IMR-90 (cell line): ENCODE measurements around the gene PTPRN2. TPM values are rescaled to one million over a fixed set of nuclear protein-coding genes. Genes with fewer than 3 reads are reported as not detected.
A peak's percentile ranks its signal among the peaks of the same experiment; 100 is the strongest.

Source experiments
- ATAC-seq: fragments of 200-7000 bp; cut with Tn5 transposase; 2 replicates; pipeline ENCODE4 v1.9.1; 2020; ENCODE audit warnings: low read depth, mild to moderate bottlenecking, moderate library complexity
- BruUV-seq: library from RNA; stranded (reverse); fragments of 400-500 nt; replicated peaks from 2 replicates; lab custom pipeline; 2021; lab: Mats Ljungman, UMichigan
- CTCF ChIA-PET: fragments of 300-600 bp; formaldehyde crosslinking; extraction: SDS; loops from one replicate; lab custom pipeline; 2021; ENCODE audit warnings: antibody characterized with exemption; lab: Yijun Ruan, JAX
- POLR2A ChIA-PET: fragments of 300-600 bp; sonication (Branson Sonifier 250); formaldehyde crosslinking; loops from one replicate; lab custom pipeline; 2022; ENCODE audit warnings: antibody characterized with exemption; ENCODE audit not compliant: unreplicated experiment; lab: Charles Lee
- DNase-seq: peaks from one replicate; pipeline ENCODE4 v3.0.0; 2013
- H2AFZ ChIP-seq: replicated peaks from 2 replicates; pipeline ENCODE3; 2013; ENCODE audit warnings: low read length, mild to moderate bottlenecking; ENCODE audit not compliant: poor library complexity
- H2AK5ac ChIP-seq: 2 replicates; pipeline ENCODE4 v1.6.1; 2013; ENCODE audit warnings: low read depth, low read length, inconsistent platforms
- H2AK9ac ChIP-seq: replicated peaks from 2 replicates; pipeline ENCODE3; 2013; ENCODE audit warnings: mild to moderate bottlenecking, low read depth, low read length, moderate library complexity; ENCODE audit not compliant: poor library complexity
- H2BK120ac ChIP-seq: 2 replicates; pipeline ENCODE4 v1.6.1; 2013; ENCODE audit warnings: low read depth, low read length, inconsistent platforms
- H2BK15ac ChIP-seq: 3 replicates; pipeline ENCODE4 v1.6.1; 2013; ENCODE audit warnings: low read depth, low read length, inconsistent platforms
- H2BK20ac ChIP-seq: 2 replicates; pipeline ENCODE4 v1.6.1; 2013; ENCODE audit warnings: low read depth, mild to moderate bottlenecking, inconsistent platforms, low read length, moderate library complexity
- H2BK5ac ChIP-seq: 2 replicates; pipeline ENCODE4 v1.6.1; 2013; ENCODE audit warnings: mild to moderate bottlenecking, low read depth, low read length, inconsistent platforms; ENCODE audit not compliant: poor library complexity, severe bottlenecking
- H3K14ac ChIP-seq: replicated peaks from 2 replicates; pipeline ENCODE4 v1.6.1; 2013; ENCODE audit warnings: low read depth, low read length, inconsistent platforms
- H3K18ac ChIP-seq: 2 replicates; pipeline ENCODE4 v1.6.1; 2013; ENCODE audit warnings: low read depth, low read length, control low read depth
- H3K23ac ChIP-seq: 2 replicates; pipeline ENCODE4 v1.6.1; 2013; ENCODE audit warnings: low read depth, low read length, inconsistent platforms
- H3K27ac ChIP-seq: 2 replicates; pipeline ENCODE4 v1.5.1; 2013; ENCODE audit warnings: mild to moderate bottlenecking, control low read depth, low read length; ENCODE audit not compliant: insufficient read depth
- H3K27me3 ChIP-seq: 2 replicates; pipeline ENCODE4 v1.6.1; 2013; ENCODE audit warnings: low read length; ENCODE audit not compliant: control insufficient read depth, insufficient read depth
- H3K36me3 ChIP-seq: 2 replicates; pipeline ENCODE4 v1.6.1; 2013; ENCODE audit warnings: low read length, mixed read lengths; ENCODE audit not compliant: control insufficient read depth, insufficient read depth
- H3K4ac ChIP-seq: 2 replicates; pipeline ENCODE4 v1.6.1; 2013; ENCODE audit warnings: low read depth, low read length, inconsistent platforms
- H3K4me1 ChIP-seq: 2 replicates; pipeline ENCODE4 v1.6.1; 2013; ENCODE audit warnings: low read length, mixed read lengths; ENCODE audit not compliant: control insufficient read depth, insufficient read depth
- H3K4me2 ChIP-seq: 2 replicates; pipeline ENCODE4 v1.6.1; 2013; ENCODE audit warnings: low read depth, mild to moderate bottlenecking, control low read depth, low read length, moderate library complexity
- H3K4me3 ChIP-seq: 2 replicates; pipeline ENCODE4 v1.5.1; 2013; ENCODE audit warnings: low read depth, mild to moderate bottlenecking, control low read depth, low read length, moderate library complexity; ENCODE audit not compliant: insufficient read depth
- H3K56ac ChIP-seq: 2 replicates; pipeline ENCODE4 v1.6.1; 2013; ENCODE audit warnings: low read length, inconsistent platforms; ENCODE audit not compliant: insufficient read depth; ENCODE audit errors: extremely low read depth
- H3K79me1 ChIP-seq, 2 experiments: 2 replicates each; pipeline ENCODE4 v1.6.1; 2013; ENCODE audit warnings: low read length in 2 of 2, inconsistent platforms in 1 of 2, low read depth in 1 of 2
- H3K9ac ChIP-seq: 2 replicates; pipeline ENCODE4 v1.6.1; 2013; ENCODE audit warnings: low read depth, low read length, control low read depth
- H3K9me1 ChIP-seq: 2 replicates; pipeline ENCODE4 v1.6.1; 2013; ENCODE audit warnings: low read length, inconsistent platforms; ENCODE audit not compliant: insufficient read depth
- H3K9me3 ChIP-seq: 2 replicates; pipeline ENCODE4 v1.6.1; 2013; ENCODE audit warnings: low read length; ENCODE audit not compliant: control insufficient read depth, insufficient read depth
- H4K20me1 ChIP-seq: 2 replicates; pipeline ENCODE4 v1.6.1; 2013; ENCODE audit warnings: low read length, inconsistent platforms; ENCODE audit not compliant: insufficient read depth
- H4K5ac ChIP-seq: 2 replicates; pipeline ENCODE4 v1.6.1; 2013; ENCODE audit warnings: mild to moderate bottlenecking, low read depth, low read length, control low read depth
- H4K8ac ChIP-seq, 2 experiments: 2 replicates each; pipeline ENCODE4 v1.6.1; 2013; ENCODE audit warnings: low read depth in 2 of 2, low read length in 2 of 2, control low read depth in 1 of 2, inconsistent platforms in 1 of 2
- H4K91ac ChIP-seq: 2 replicates; pipeline ENCODE4 v1.6.1; 2013; ENCODE audit warnings: low read depth, low read length, inconsistent platforms; ENCODE audit not compliant: insufficient read depth
- BHLHE40 ChIP-seq: fragments of 150-350 bp; IDR thresholded peaks from 2 replicates; pipeline ENCODE4 v1.6.1; 2016; ENCODE audit warnings: mild to moderate bottlenecking, low read depth, low read length
- CEBPB ChIP-seq: IDR thresholded peaks from 2 replicates; pipeline ENCODE4 v1.6.1; 2012; ENCODE audit warnings: low read depth, low read length, improper control_type of control experiment
- CHD1 ChIP-seq: IDR thresholded peaks from 2 replicates; pipeline ENCODE4 v1.6.1; 2012; ENCODE audit warnings: low read depth, low read length, improper control_type of control experiment
- CTCF ChIP-seq: conservative IDR thresholded peaks from 2 replicates; pipeline ENCODE4 v1.5.1; 2012; ENCODE audit warnings: mild to moderate bottlenecking, low read depth, low read length, improper control_type of control experiment
- ELK1 ChIP-seq: fragments of 150-350 bp; IDR thresholded peaks from 2 replicates; pipeline ENCODE4 v1.6.1; 2016; ENCODE audit warnings: low read depth, mild to moderate bottlenecking, low read length, moderate library complexity, borderline replicate concordance
- FOS ChIP-seq: fragments of 150-350 bp; IDR thresholded peaks from 2 replicates; pipeline ENCODE4 v1.6.1; 2016; ENCODE audit warnings: low read depth, low read length
- MAFK ChIP-seq: IDR thresholded peaks from 2 replicates; pipeline ENCODE4 v1.6.1; 2012; ENCODE audit warnings: low read depth, low read length, improper control_type of control experiment
- MAZ ChIP-seq: IDR thresholded peaks from 2 replicates; pipeline ENCODE4 v1.6.1; 2012; ENCODE audit warnings: low read depth, mild to moderate bottlenecking, low read length, improper control_type of control experiment, moderate library complexity, borderline replicate concordance
- MXI1 ChIP-seq: IDR thresholded peaks from 2 replicates; pipeline ENCODE4 v1.6.1; 2012; ENCODE audit warnings: low read depth, mild to moderate bottlenecking, low read length, moderate library complexity, borderline replicate concordance
- NFE2L2 ChIP-seq: fragments of 150-350 bp; IDR thresholded peaks from 2 replicates; pipeline ENCODE4 v1.6.1; 2016; ENCODE audit warnings: low read depth, mild to moderate bottlenecking, low read length
- POLR2A ChIP-seq: IDR thresholded peaks from 2 replicates; pipeline ENCODE4 v1.6.1; 2012; ENCODE audit warnings: mild to moderate bottlenecking, low read depth, low read length
- RAD21 ChIP-seq: IDR thresholded peaks from 2 replicates; pipeline ENCODE4 v1.6.1; 2012; ENCODE audit warnings: low read length, improper control_type of control experiment
- RCOR1 ChIP-seq: IDR thresholded peaks from 2 replicates; pipeline ENCODE4 v1.6.1; 2012; ENCODE audit warnings: mild to moderate bottlenecking, low read length, improper control_type of control experiment; ENCODE audit not compliant: insufficient replicate concordance
- RFX5 ChIP-seq: IDR thresholded peaks from 2 replicates; pipeline ENCODE4 v1.8.0; 2012; ENCODE audit warnings: low read depth, mild to moderate bottlenecking, low read length, moderate library complexity
- SMC3 ChIP-seq: fragments of 150-350 bp; IDR thresholded peaks from 2 replicates; pipeline ENCODE4 v1.6.1; 2016; ENCODE audit warnings: low read depth, mild to moderate bottlenecking, antibody characterized with exemption, low read length, moderate library complexity
- USF2 ChIP-seq: fragments of 150-350 bp; IDR thresholded peaks from 2 replicates; pipeline ENCODE4 v1.6.1; 2017; ENCODE audit warnings: mild to moderate bottlenecking, antibody characterized with exemption, low read length, low read depth
- WGBS, 2 experiments: methylation state at CpG; one replicate each; pipeline versions ENCODE4 v1.1.5 to v1.1.7; 2013; ENCODE audit warnings: missing lambda C conversion rate in 2 of 2; ENCODE audit not compliant: insufficient read length in 1 of 2; ENCODE audit errors: extremely low coverage in 2 of 2; 5-methylcytosine and 5-hydroxymethylcytosine counted together
- dilution Hi-C: fragments of 300-500 bp; cut with HindIII; formaldehyde crosslinking; loops from one replicate; pipeline ENCODE4 v1.14.3; 2018; ENCODE audit warnings: low sequenced_read_pairs; ENCODE audit not compliant: unreplicated experiment
- in situ Hi-C: fragments of 300-500 bp; cut with MboI; formaldehyde crosslinking; loops from 3 replicates; pipeline ENCODE4 v1.14.3; 2019; ENCODE audit warnings: low sequenced_read_pairs, inconsistent platforms, mixed read lengths
- intact Hi-C: fragments of 100-400 bp; cut with micrococcal nuclease; formaldehyde crosslinking; loops from 2 replicates; pipeline ENCODE4 v1.10.0; 2022
- polyA plus RNA-seq, 3 experiments: library from polyadenylated mRNA; depleted of rRNA; stranded (reverse); fragments of >200 nt; gene quantifications; 2 replicates each; pipeline ENCODE4 v1.2.3, GENCODE V29; 2012; ENCODE audit warnings: low replicate concordance in 1 of 3
- total RNA-seq: library from RNA; depleted of rRNA; stranded (reverse); fragments of >200 nt; gene quantifications from 2 replicates; pipeline ENCODE4 v1.2.3, GENCODE V29; 2012

PTPRN2 gene
- total and polyA plus RNA-seq, 2 of the 4 experiments (the other 2 are of a cell fraction), result 0.03 TPM; not detected in 1

GRCh38 chr7:157877298-157878090, 710.1 kb downstream of the PTPRN2 start:
- no TSS peak for BruUV-seq
- Histone ChIP-seq H3K23ac (no peak overlapping the region), H2BK120ac (no peak overlapping the region), H3K9me1 (no peaks in the 10 kb centered on the region), H2BK15ac (no peak overlapping the region), H3K14ac (no peak overlapping the region), H2BK5ac (no peak overlapping the region), H3K18ac (no peak overlapping the region), H3K36me3 (no peaks in the 10 kb centered on the region), H2AK5ac (no peak overlapping the region), H3K79me1 (no peaks in the 10 kb centered on the region), H4K20me1 (no peaks in the 10 kb centered on the region), H4K8ac (no peak overlapping the region), H2AK9ac (peak overlapping the region; percentile 16), H4K91ac (no peak overlapping the region), H3K4ac (no peak overlapping the region), H3K9ac (no peak overlapping the region), H3K27me3 (no peaks in the 10 kb centered on the region), H3K4me2 (no peak overlapping the region), H2BK20ac (no peak overlapping the region), H3K9me3 (peaks cover 44% of the 10 kb centered on the region), H3K4me3 (no peak overlapping the region), H3K4me1 (no peaks in the 10 kb centered on the region), H3K56ac (no peak overlapping the region), H4K5ac (no peak overlapping the region), H2AFZ (no peak overlapping the region), H3K27ac (no peak overlapping the region)
- in situ Hi-C loops (no loop called here), intact Hi-C loops (no loop called here), dilution Hi-C loops (no loop called here)
- WGBS, 2 experiments, result 59% methylated on average over 8 of the region's 31 CpGs; no CpG with 5 or more reads in 1 of the 2 experiments
- POLR2A ChIA-PET, result no interaction called here
- CTCF ChIA-PET, result no interaction called here
- no peak for DNase-seq
- no peak for ATAC-seq
- TF ChIP-seq USF2, result no peak
- no peak for TF ChIP-seq MAFK
- TF ChIP-seq CHD1, result no peak
- TF ChIP-seq POLR2A, result no peak
- no peak for TF ChIP-seq ELK1
- TF ChIP-seq MAZ, result no peak
- no peak for TF ChIP-seq BHLHE40
- TF ChIP-seq NFE2L2, result no peak
- no peak for TF ChIP-seq RFX5
- no peak for TF ChIP-seq RCOR1
- no peak for TF ChIP-seq CEBPB
- TF ChIP-seq FOS, result no peak
- TF ChIP-seq CTCF, result no peak
- no peak for TF ChIP-seq SMC3
- TF ChIP-seq MXI1, result no peak
- no peak for TF ChIP-seq RAD21
